NCI-H2081 treated with DMSO at 0.1 percent for 48 hours (cell line): Measurements from ENCODE around the gene MSI2.

ENCODE experiments used
- DNase-seq: peaks from one replicate; lab custom pipeline; 2025; lab: John Stamatoyannopoulos, UW

Gene MSI2

GRCh38 chr17:57665128-57665527 lies 408.8 kb downstream of the MSI2 start:
- DNase-seq, result no peak

- DNase-seq, result no peak
Observed at GRCh38 chr17:57665696-57666095, 409.4 kb downstream of the MSI2 start.

- no peak for DNase-seq
Observed at GRCh38 chr17:57666201-57666870, 410.0 kb downstream of the MSI2 start.

GRCh38 chr17:57666946-57667345 lies 410.6 kb downstream of the MSI2 start:
- no peak for DNase-seq

GRCh38 chr17:57667461-57667923 lies 411.2 kb downstream of the MSI2 start:
- no peak for DNase-seq

- no peak for DNase-seq
Observed at GRCh38 chr17:57668332-57668731, 412.0 kb downstream of the MSI2 start.

GRCh38 chr17:57669671-57670529 lies 413.6 kb downstream of the MSI2 start:
- no peak for DNase-seq

GRCh38 chr17:57670769-57671569 lies 414.6 kb downstream of the MSI2 start:
- DNase-seq, result no peak

- no peak for DNase-seq
Observed at GRCh38 chr17:57671667-57672632, 415.6 kb downstream of the MSI2 start.

- DNase-seq, result no peak
Observed at GRCh38 chr17:57672971-57673370, 416.6 kb downstream of the MSI2 start.

GRCh38 chr17:57674894-57675293 lies 418.6 kb downstream of the MSI2 start:
- DNase-seq, result no peak

GRCh38 chr17:57675427-57676387 lies 419.4 kb downstream of the MSI2 start:
- no peak for DNase-seq

GRCh38 chr17:57676543-57676942 lies 420.2 kb downstream of the MSI2 start:
- no peak for DNase-seq

- no peak for DNase-seq
Observed at GRCh38 chr17:57677301-57677700, 421.0 kb downstream of the MSI2 start.

- no peak for DNase-seq
Observed at GRCh38 chr17:57677858-57678257, 421.5 kb downstream of the MSI2 start.

- no peak for DNase-seq
Observed at GRCh38 chr17:57678393-57678792, 422.1 kb downstream of the MSI2 start.

GRCh38 chr17:57679356-57679755 lies 423.0 kb downstream of the MSI2 start:
- DNase-seq, result no peak

GRCh38 chr17:57679906-57680695 lies 423.8 kb downstream of the MSI2 start:
- no peak for DNase-seq

GRCh38 chr17:57682701-57683100 lies 426.4 kb downstream of the MSI2 start:
- DNase-seq, result no peak
